Lower leg skin (tissue), 3 donors: ENCODE results near the gene NCAPD3.

Experiments
- POLR2A ChIP-seq, 2 donors: fragments of 450-650 bp; IDR thresholded peaks; one replicate each; pipeline ENCODE4 v1.6.1; 2016 to 2017; ENCODE audit warnings: antibody characterized with exemption in 2 of 2, mild to moderate bottlenecking in 1 of 2, moderate library complexity in 1 of 2
- TF ChIP-seq, protein P1 (sequence below), 3 donors: fragments of 450-650 bp; IDR thresholded peaks; one replicate each; pipeline ENCODE4 v1.5.1; 2016; ENCODE audit warnings: antibody characterized with exemption in 3 of 3, mild to moderate bottlenecking in 3 of 3, moderate library complexity in 2 of 3

DNA sequence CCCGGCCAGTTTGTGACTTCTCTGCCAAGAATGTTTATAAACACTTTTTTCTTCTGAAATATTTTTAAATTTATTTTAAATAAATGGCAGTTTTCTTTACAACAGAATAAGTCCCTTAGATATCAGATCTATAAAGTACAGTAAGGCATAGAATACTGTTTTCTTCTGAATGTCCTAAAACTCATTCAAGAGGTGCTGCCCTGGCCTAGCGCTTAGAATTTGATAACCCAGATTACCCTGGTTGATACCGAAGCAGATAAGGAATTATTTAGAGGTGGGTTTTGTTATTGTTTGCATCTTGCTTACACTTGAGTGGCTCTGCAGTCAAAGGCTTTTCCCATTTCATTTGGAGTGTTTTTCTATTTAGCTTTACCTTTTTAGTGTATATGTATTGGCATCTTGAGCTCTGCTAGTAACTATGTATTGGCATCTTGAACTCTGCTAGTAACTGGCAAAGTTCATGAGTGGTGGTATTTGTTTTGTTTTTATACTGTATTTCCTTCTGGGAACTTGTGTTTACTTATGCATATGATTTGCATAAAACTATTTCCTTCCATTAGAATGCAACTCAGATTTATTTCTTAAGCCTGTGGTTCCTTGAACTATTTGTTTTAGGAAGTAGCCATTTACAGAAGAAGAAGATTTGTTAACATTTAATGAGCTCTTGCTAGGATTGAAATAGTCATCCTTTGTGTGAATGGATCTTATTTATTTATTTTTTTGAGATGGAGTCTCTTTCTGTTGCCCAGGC lies 30.8 kb upstream of the NCAPD3 start:
- no peak for TF ChIP-seq POLR2A (IDR thresholded peaks at IDR 0.05)
- TF ChIP-seq, protein P1, sequence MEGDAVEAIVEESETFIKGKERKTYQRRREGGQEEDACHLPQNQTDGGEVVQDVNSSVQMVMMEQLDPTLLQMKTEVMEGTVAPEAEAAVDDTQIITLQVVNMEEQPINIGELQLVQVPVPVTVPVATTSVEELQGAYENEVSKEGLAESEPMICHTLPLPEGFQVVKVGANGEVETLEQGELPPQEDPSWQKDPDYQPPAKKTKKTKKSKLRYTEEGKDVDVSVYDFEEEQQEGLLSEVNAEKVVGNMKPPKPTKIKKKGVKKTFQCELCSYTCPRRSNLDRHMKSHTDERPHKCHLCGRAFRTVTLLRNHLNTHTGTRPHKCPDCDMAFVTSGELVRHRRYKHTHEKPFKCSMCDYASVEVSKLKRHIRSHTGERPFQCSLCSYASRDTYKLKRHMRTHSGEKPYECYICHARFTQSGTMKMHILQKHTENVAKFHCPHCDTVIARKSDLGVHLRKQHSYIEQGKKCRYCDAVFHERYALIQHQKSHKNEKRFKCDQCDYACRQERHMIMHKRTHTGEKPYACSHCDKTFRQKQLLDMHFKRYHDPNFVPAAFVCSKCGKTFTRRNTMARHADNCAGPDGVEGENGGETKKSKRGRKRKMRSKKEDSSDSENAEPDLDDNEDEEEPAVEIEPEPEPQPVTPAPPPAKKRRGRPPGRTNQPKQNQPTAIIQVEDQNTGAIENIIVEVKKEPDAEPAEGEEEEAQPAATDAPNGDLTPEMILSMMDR (IDR thresholded peaks at IDR 0.05) = no peak
